NCI-H1417 treated with DMSO at 0.1 percent for 48 hours (cell line): ENCODE measurements around the gene VAMP8.
"Not testable (repeated sequence)": the region's sequence is repeated elsewhere in the genome, so short reads cannot be mapped to it uniquely, and the experiment has no call there.

Experiments
- DNase-seq: peaks from one replicate; lab custom pipeline; 2025; lab: John Stamatoyannopoulos, UW

Gene VAMP8

DNA sequence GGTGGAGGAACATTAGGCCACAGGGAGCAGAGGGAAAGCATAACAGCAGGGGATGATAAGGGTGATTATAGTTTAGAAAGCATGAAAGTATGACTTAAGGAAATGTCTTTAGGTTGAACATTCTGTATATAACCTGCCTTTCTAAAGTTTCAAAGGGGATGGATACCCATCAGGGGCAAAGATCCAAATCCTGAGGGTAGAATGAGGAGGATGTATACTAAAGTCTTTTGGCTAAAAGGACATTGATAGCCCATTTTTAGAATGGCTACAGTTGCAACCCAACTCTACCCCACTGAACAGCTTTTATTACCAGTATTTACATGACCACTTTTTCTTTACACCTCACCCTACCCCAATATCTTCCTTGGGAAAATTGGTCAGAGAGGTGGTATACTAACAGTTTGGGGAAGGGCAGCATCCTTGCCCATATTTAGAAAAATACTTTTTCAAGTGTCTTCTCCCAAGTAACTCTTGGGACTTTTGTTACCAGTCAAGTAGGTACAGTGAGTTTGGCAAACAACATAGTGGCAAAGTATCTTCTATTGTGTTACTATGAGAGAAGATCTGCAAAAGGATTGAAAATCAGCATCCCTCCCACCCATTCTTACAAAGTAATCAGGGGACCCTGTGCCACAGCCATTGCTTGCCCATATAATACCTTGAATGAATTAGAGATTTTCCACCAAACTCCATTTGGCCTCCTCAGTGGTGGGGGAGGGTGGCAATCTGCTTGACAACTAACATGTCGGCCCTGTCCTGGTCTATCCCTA is 30.1 kb upstream of the VAMP8 start:
- DNase-seq = no peak

- no peak for DNase-seq
These were observed 29.4 kb upstream of the VAMP8 start for GRCh38 chr2:85547859-85548607.

DNA sequence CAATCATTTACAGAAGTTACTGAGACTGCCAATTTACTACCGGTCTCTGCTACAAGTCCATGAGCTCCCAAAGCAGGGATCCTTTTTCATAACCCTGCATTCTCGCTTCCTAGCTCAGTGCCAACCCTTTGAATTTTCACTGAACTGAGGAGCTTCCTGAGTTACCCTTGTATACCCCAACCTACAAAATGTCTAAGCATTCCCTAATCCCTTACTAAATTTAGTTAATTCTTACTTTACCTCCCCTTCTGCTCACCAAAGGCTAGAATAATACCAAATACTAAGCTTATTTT is 28.8 kb upstream of the VAMP8 start:
- no peak for DNase-seq

DNA sequence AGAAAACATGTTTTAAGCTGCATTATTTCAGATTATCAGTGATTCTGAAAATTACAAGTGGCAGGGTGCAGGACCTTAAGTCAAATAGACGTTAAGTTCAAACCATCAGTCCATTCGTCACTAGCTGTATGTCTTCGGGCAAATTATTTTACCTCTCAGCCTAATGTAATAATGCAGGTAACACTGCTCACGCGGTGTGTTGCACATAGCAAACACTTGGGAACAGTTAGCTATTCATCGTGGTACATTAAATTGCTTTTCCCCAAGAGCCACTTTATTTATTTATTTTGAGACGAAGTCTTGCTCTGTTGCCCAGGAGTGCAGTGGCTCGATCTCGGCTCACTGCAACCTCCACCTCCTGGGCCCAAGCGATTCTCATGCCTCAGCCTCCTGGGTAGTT is 28.3 kb upstream of the VAMP8 start:
- DNase-seq = no peak

DNA sequence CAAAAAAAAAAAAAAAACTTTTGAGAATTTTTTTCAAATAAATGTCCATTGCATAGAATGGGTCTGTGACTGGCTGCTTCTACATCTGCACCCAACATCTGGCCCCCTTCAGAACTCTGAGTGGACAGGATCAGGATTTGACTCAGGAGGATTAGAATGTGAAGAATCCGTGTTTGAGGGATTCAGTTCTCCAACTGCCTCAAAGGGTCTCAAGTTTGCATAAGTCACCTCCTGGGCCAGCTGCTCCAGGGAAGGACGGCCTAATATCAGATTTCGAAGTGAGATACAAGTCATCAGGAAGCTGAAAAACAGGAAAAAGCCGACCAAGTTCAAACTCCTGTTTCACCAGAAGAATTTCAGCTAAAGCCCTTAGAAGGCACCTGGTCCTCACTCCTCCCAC is 27.6 kb upstream of the VAMP8 start:
- no peak for DNase-seq

DNA sequence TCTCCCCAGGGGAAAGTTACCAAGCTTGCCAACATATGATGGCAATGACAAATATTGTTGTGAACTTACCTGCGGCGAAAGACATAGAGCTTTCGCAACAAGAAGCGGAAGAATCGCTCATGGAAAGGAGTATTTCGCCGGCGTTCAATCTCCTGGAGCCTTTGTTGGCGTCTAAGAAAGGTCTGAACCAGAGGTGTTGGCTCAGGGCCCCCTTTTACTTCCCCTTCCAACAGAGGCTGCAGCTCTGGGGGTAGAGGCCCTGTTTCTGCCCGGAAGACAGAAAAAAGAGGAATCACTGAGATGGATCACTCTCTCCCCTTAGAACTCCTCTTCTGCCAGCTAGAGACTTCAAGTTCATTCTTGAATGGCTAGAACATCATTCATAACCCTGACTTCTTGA is 26.9 kb upstream of the VAMP8 start:
- DNase-seq = no peak

DNA sequence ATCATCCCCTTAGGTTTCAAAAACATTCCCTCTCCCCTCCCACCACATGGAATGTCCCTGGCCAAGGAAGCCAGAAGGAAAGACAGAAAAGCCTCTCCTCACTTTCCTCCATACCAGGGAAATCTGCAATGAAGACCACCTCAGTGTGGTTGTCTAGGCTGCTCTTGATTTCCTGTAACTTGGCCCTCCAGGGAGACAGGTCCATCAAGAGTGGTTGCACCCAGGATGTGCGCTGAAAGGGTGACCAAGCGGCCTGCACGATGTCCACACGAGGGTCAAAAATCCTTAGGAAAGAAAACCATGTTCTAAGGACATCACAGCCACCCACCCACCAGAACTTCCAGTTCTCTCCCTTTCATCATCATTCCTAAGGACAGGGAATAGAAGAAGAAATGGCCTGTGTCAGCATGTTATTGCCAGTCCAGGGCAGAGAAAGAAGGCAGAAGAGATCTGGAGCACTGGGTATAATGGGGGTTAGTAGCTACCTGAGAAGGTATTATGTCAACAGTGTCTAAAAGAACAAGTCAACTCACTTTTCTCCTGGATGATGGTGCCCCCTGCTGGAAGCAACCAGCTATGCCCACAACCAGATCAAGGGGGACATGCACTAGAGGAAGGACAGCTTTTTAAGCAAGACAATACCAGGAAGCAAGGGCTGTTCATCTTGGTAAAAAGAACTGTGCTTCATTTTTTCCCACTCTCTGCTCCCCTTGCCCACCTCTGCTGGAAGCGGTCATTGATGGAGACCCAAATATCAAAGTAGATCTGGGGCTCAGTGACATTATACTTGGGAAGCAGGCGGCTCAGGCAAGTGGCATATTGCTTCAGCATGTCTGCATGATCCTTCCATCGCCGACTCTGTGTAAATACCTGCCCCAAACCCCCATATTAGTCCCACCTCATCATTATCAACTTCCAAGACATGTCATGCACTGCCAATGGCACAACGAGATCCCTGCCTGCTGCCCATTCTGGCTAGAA is 25.4 kb upstream of the VAMP8 start:
- DNase-seq = no peak

DNA sequence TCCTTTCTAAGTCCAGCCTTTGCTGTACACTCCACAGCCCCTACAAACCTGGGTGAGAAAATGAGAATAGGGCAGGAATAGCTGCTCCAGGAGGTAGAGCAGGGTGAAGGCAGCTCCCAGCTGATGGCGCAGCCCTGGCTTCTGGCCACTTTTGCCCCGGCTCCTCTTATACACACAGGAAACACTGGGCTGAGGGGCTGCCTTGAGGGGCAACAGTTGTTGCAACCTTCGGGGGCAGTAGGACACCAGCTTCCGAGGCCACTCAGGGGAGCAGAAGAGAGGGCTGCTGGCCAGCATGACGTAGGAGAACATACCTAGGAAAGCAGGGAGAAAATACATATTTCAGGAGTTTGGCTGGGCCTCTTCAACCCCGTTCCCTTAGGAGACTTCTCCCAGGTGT is 24.2 kb upstream of the VAMP8 start:
- DNase-seq = no peak

DNA sequence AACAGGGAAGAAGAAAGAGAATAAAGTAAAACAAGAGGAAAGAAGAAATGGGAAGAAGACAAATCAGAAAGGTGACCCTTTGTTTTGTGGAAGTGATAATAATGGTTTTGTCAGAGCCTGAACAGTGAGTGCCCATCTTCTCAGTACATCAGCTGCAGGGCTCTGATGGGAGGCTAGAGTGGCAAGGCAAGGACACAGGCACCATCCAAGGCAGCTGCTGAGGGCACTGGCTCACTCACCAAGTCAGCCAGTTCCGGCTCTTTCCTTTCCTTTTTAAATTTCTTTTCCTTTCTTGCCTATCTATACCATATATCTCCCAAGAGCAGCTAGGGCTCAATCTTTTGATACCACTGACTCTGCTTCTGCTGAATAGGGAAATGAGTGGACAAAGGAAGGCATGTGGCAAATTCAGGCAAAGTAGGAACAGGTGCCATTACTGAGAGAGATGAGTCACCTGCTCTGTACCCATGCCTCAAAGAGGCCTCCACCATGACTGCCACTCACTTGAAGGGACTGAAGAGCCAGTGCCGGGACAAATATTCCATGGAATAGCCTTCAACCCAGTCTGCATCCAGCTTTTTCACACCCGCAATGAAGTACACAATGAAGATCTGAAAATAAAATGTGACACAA is 22.3 kb upstream of the VAMP8 start:
- DNase-seq = no peak

DNA sequence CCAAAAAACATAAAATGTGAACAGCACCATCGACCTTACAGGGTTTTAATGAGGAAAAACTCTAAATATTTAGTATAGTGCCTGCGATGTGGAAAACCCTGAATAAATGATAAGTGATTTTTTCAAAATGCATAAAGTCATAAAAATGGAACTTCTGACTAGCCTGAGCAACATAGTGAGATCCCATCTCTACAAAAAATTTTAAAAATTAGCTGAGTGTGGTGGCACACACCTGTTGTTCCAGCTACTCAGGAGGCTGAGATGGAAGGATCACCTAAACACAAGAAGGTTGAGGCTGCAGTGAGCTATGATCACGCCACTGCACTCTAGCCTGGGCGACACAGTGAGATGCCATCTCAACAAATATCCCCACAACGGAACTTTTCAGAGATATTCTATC is 20.3 kb upstream of the VAMP8 start:
- no peak for DNase-seq

DNA sequence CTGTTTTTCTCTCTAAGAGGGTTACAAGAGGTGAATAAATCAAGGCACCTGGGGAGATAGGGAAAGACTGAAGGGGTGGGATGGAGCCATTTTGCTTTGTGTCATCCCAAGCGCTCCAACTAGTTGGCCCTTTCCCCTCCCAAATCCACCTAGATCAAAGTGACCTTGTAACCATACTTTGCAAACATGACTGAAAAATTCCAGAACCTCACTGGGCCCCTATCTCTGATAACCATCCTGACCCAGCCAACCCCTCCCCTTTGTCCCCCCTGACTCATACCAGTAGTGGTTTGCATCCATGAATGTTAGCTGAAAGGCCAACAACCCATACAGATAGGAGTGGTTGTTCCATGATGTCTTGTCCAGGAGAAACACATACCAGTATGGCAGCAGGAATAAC is 19.2 kb upstream of the VAMP8 start:
- no peak for DNase-seq

DNA sequence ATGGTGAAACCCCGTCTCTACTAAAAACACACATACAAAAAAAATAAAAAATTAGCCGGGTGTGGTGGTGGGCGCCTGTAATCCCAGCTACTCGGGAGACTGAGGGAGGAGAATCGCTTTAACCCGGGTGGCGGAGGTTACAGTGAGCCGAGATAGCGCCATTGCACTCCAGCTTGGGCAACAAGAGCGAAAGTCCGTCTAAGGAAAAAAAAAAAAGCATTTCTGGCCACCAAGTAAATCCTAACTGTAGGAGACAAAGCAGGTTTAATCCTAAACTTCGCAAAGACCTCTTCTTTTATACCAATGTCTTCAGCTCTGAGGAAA is 17.0 kb upstream of the VAMP8 start:
- not testable (repeated sequence) for DNase-seq

DNA sequence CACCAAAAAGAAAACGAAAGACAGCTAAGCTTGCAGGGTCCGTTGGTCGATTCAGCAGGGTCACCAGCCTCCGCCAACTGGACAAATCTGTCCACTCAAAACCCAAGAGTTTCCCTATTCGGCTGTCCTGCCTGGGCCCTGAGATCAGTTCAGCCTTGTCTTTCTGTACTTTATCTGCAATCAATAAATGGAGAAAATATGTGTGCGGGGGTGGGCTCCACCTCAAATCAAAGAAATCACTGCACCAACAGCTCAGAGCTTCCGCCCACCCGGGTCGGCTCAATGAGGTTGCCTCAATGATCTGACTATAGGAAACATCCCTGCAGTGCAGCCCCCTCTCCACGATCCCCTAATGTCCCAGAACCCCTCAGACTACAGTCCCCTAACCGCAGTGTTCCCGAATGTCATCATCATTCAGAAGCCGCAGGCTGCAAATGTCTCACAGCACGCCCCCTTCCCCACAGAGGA is 16.5 kb upstream of the VAMP8 start:
- DNase-seq = no peak

DNA sequence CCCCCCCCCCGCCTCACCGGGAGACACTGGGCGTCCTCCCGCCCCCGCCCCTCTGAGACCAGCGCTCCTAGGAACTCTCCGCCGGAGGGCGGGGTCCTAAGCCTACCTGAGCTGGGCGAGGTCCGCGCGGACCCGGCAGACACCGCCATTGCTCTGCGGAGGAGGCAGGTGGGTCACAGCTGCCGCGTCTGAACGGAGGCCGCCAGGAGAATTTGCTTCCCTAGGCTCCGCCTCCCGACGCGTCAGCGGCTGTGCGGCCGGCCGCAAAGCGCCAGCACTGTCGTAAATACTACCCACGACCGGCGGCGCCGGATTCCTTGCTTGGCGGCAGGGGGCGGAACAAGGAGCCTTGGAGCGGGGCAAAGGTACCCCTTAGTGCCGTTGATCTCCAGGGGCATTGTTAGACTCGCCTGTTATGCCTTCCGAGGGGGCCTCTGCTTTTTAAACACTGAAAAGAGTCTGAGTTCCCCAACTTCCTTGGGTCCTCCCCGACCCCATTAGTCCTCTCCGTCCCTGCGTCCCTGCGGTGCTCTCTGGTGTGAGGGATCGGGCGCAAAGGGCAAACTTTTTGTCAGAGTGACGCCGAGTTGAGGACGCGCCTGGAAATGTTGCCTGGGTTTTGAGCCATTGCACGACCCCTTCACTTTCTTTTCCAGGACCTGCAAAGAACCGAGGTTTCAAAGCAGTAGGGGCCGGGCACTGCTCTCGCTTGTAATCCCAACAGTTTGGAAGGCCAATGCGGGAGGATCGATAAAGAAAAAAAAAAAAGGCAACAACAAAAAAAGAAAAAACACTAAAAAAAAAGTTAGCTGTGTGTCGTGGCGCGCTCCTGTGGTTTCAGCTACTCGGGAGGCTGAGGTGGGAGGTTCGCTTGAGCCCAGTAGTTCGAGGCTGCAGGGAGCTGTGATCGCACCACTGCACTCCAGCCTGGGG is 15.8 kb upstream of the VAMP8 start, which contains the start of gene GGCX:
TSS of gene GGCX (minus strand) at position 214 of the 933 bp plus-strand sequence. CDS start at position 149, 65 bp downstream.
- DNase-seq = peak; percentile 37

DNA sequence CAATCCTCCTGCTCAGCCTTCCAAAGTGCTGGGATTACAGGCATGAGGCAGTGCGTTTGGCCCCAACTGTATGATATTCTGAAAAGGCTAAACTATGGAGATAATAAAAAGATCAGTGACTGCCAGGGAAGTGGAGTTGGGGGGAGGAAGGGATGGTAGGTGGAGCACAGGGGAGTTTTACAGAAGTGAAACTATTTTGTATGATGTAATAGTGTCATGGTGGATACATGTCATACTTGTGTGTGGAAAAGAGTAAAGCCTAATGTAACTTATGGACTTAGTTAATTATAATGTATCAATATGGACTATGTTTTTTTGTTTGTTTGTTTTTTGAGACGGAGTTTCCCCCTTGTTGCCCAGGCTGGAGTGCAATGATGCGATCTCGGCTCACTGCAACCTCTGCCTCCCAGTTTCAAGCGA is 13.2 kb upstream of the VAMP8 start:
- DNase-seq = no peak

DNA sequence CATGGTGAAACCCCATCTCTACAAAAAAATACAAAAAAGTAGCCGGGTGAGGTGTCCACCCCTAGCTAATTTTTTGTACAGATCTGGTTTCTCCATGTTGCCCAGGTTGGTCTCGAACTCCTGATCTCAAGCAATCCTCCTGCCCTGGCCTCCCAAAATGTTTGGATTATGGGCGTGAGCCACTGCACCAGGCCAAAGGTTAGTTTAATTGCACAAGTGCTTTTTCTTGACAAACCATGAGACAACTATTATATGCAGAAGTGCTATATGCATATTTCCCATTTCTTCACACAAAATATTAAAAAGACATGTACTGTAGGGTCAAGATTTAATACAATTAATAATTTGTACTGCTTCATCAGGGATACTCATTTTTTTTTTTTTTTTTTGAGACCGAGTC is 11.1 kb upstream of the VAMP8 start:
- DNase-seq = no peak

DNA sequence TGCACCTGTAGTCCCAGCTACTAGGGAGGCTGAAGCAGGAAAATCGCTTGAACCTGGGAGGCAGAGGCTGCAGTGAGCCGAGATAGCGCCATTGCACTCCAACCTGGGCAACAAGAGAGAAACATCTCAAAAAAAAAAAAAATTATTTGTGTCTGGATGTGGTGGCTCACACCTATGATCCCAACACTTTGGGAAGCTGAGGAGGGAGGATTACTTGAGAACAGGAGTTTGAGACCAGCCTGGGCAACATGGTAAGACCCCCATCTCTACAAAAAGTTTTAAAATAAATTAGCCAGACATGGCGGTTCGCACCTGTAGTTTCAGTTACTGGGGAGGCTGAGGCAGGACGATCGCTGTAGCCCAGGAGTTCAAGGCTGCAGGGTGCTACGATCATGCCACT is 1.6 kb upstream of the VAMP8 start:
- no peak for DNase-seq

- DNase-seq = no peak
These were observed 362 bp upstream of the VAMP8 start for GRCh38 chr2:85577063-85577385.

- DNase-seq = no peak
These were observed 1.1 kb downstream of the VAMP8 start for GRCh38 chr2:85578243-85579180.
